Measurements from ENCODE around the gene SHROOM1. TPM values are rescaled to one million over a fixed set of nuclear protein-coding genes. Genes with fewer than 3 reads are reported as not detected.

SHROOM1 gene
- total and polyA plus RNA-seq, 9 of the 15 experiments (the other 6 are each of a cell fraction or from before 2014, with no cell fraction given): 0.44 to 26.5 (median 11.9) TPM

- TF ChIP-seq, protein P1, sequence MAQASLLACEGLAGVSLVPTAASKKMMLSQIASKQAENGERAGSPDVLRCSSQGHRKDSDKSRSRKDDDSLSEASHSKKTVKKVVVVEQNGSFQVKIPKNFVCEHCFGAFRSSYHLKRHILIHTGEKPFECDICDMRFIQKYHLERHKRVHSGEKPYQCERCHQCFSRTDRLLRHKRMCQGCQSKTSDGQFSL (CRISPR knock-in tag; IDR thresholded peaks at IDR 0.05): no peak
- TF ChIP-seq, protein P1 (tag; IDR thresholded peaks at IDR 0.05): peak in 1 of 2 experiments; percentile 44; a peak in 1 of 4 replicates
- peak; percentile 16; the same call in 1 of the 2 replicates for TF ChIP-seq NFIC (IDR thresholded peaks at IDR 0.05)
- TF ChIP-seq, protein P2, sequence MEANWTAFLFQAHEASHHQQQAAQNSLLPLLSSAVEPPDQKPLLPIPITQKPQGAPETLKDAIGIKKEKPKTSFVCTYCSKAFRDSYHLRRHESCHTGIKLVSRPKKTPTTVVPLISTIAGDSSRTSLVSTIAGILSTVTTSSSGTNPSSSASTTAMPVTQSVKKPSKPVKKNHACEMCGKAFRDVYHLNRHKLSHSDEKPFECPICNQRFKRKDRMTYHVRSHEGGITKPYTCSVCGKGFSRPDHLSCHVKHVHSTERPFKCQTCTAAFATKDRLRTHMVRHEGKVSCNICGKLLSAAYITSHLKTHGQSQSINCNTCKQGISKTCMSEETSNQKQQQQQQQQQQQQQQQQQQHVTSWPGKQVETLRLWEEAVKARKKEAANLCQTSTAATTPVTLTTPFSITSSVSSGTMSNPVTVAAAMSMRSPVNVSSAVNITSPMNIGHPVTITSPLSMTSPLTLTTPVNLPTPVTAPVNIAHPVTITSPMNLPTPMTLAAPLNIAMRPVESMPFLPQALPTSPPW (CRISPR knock-in tag; IDR thresholded peaks at IDR 0.05): peak; percentile 66
- peak; percentile 20 for TF ChIP-seq DACH1 (IDR thresholded peaks at IDR 0.05; ENCODE audit: partially characterized antibody)
- TF ChIP-seq CBFA2T2 (conservative IDR thresholded peaks at IDR 0.05): peak; percentile 72
- no peak for TF ChIP-seq HNRNPH1 (optimal IDR thresholded peaks at IDR 0.05; ENCODE audit: low read depth, low read length)
- peak; percentile 62 to 87; a peak in 2 of 4 replicates for TF ChIP-seq TBL1XR1 (IDR thresholded peaks at IDR 0.05; ENCODE audit: low read length in 2 of 2)
- TF ChIP-seq NCOA1 (IDR thresholded peaks at IDR 0.05; ENCODE audit: low read depth): 0 out of 2 replicates have a peak, but pooled peaks have one; percentile 17
- TF ChIP-seq, protein P3, sequence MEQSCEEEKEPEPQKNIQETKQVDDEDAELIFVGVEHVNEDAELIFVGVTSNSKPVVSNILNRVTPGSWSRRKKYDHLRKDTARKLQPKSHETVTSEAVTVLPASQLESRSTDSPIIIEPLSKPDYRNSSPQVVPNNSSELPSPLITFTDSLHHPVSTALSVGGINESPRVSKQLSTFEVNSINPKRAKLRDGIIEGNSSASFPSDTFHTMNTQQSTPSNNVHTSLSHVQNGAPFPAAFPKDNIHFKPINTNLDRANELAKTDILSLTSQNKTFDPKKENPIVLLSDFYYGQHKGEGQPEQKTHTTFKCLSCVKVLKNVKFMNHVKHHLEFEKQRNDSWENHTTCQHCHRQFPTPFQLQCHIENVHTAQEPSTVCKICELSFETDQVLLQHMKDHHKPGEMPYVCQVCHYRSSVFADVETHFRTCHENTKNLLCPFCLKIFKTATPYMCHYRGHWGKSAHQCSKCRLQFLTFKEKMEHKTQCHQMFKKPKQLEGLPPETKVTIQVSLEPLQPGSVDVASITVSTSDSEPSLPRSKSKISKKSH (CRISPR knock-in tag; IDR thresholded peaks at IDR 0.05): no peak
- TF ChIP-seq HDAC3 (IDR thresholded peaks at IDR 0.05; ENCODE audit: borderline replicate concordance, partially characterized antibody): peak; percentile 46
- TF ChIP-seq TBP (optimal IDR thresholded peaks at IDR 0.05; ENCODE audit: low read depth, low read length): peak; percentile 44
- TF ChIP-seq EGR1 (conservative IDR thresholded peaks at IDR 0.05): 0 out of 2 replicates have a peak, but pooled peaks have one; percentile 4
- TF ChIP-seq FIP1L1 (IDR thresholded peaks at IDR 0.05; ENCODE audit: low read depth, low read length, poor library complexity, severe bottlenecking): no peak
- TF ChIP-seq, protein P4, sequence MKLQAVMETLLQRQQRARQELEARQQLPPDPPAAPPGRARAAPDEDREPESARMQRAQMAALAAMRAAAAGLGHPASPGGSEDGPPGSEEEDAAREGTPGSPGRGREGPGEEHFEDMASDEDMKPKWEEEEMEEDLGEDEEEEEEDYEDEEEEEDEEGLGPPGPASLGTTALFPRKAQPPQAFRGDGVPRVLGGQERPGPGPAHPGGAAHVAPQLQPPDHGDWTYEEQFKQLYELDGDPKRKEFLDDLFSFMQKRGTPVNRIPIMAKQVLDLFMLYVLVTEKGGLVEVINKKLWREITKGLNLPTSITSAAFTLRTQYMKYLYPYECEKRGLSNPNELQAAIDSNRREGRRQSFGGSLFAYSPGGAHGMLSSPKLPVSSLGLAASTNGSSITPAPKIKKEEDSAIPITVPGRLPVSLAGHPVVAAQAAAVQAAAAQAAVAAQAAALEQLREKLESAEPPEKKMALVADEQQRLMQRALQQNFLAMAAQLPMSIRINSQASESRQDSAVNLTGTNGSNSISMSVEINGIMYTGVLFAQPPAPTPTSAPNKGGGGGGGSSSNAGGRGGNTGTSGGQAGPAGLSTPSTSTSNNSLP (IDR thresholded peaks at IDR 0.05; ENCODE audit: borderline replicate concordance, low read depth, low read length): peak; percentile 69
- TF ChIP-seq MTA2 (IDR thresholded peaks at IDR 0.05; ENCODE audit: low read depth): peak; percentile 48
- TF ChIP-seq MBD2 (IDR thresholded peaks at IDR 0.05; ENCODE audit: borderline replicate concordance, low read depth): 0 out of 2 replicates have a peak, but pooled peaks have one; percentile 15
- TF ChIP-seq, protein P5, sequence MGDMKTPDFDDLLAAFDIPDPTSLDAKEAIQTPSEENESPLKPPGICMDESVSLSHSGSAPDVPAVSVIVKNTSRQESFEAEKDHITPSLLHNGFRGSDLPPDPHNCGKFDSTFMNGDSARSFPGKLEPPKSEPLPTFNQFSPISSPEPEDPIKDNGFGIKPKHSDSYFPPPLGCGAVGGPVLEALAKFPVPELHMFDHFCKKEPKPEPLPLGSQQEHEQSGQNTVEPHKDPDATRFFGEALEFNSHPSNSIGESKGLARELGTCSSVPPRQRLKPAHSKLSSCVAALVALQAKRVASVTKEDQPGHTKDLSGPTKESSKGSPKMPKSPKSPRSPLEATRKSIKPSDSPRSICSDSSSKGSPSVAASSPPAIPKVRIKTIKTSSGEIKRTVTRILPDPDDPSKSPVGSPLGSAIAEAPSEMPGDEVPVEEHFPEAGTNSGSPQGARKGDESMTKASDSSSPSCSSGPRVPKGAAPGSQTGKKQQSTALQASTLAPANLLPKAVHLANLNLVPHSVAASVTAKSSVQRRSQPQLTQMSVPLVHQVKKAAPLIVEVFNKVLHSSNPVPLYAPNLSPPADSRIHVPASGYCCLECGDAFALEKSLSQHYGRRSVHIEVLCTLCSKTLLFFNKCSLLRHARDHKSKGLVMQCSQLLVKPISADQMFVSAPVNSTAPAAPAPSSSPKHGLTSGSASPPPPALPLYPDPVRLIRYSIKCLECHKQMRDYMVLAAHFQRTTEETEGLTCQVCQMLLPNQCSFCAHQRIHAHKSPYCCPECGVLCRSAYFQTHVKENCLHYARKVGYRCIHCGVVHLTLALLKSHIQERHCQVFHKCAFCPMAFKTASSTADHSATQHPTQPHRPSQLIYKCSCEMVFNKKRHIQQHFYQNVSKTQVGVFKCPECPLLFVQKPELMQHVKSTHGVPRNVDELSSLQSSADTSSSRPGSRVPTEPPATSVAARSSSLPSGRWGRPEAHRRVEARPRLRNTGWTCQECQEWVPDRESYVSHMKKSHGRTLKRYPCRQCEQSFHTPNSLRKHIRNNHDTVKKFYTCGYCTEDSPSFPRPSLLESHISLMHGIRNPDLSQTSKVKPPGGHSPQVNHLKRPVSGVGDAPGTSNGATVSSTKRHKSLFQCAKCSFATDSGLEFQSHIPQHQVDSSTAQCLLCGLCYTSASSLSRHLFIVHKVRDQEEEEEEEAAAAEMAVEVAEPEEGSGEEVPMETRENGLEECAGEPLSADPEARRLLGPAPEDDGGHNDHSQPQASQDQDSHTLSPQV (IDR thresholded peaks at IDR 0.05): peak; percentile 71; the same call in 1 of the 2 replicates
- TF ChIP-seq CTBP1 (IDR thresholded peaks at IDR 0.05; ENCODE audit: borderline replicate concordance): peak; percentile 46; the same call in 1 of the 2 replicates
These were observed 41.9 kb downstream of the SHROOM1 start (continued) for GRCh38 chr5:132788508-132788907.

Data from K562 (cell line).